Fibroblast of the aortic adventitia (primary cell): ENCODE data around the gene BMP5. TPM values are rescaled to one million over a fixed set of nuclear protein-coding genes. Genes with fewer than 3 reads are reported as not detected.
A peak's percentile ranks its signal among the peaks of the same experiment; 100 is the strongest.

Experiments used
- DNase-seq: peaks from one replicate; pipeline ENCODE4 v3.0.0-alpha.2; 2010; ENCODE audit warnings: low read depth
- H3K4me3 ChIP-seq: 2 replicates; pipeline ENCODE4 v1.5.1; 2011; ENCODE audit warnings: low read depth, mild to moderate bottlenecking, control low read depth, low read length, moderate library complexity
- total RNA-seq: library from RNA; depleted of rRNA; stranded (reverse); fragments of >200 nt; gene quantifications from 2 replicates; pipeline ENCODE4 v1.2.3, GENCODE V29; 2012; ENCODE audit warnings: low replicate concordance
- TF ChIP-seq, protein P1 (sequence below): IDR thresholded peaks from 2 replicates; pipeline ENCODE4 v1.5.1; 2011; ENCODE audit warnings: mild to moderate bottlenecking, low read length, control low read depth, inconsistent platforms; ENCODE audit not compliant: insufficient read depth

BMP5 gene
- total RNA-seq, 1 donor: not detected

GRCh38 chr6:55748880-55749279 lies 126.5 kb downstream of the BMP5 start:
- H3K4me3 ChIP-seq: no peak overlapping the region
- TF ChIP-seq, protein P1, sequence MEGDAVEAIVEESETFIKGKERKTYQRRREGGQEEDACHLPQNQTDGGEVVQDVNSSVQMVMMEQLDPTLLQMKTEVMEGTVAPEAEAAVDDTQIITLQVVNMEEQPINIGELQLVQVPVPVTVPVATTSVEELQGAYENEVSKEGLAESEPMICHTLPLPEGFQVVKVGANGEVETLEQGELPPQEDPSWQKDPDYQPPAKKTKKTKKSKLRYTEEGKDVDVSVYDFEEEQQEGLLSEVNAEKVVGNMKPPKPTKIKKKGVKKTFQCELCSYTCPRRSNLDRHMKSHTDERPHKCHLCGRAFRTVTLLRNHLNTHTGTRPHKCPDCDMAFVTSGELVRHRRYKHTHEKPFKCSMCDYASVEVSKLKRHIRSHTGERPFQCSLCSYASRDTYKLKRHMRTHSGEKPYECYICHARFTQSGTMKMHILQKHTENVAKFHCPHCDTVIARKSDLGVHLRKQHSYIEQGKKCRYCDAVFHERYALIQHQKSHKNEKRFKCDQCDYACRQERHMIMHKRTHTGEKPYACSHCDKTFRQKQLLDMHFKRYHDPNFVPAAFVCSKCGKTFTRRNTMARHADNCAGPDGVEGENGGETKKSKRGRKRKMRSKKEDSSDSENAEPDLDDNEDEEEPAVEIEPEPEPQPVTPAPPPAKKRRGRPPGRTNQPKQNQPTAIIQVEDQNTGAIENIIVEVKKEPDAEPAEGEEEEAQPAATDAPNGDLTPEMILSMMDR: no peak
- no peak for DNase-seq

DNA sequence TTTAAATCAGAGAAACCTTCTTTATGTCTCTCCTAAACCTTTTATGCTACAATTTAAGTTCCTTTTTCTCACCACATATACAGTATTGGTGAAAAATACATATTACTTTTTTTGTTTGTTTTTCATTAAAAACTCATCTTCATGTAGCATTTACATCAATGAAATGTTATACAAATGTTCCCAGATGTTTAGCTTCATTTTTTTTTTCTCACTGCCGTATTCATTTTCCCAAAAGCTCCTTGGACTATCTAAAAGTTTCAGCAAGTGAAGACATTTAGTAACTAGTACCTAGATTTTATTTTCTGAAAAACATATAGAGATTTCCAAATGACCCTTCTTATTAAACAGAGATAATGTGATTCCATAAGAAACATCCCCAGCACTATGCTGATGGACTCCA lies 128.9 kb downstream of the BMP5 start:
- no peak for DNase-seq
- H3K4me3 ChIP-seq: no peak overlapping the region
- TF ChIP-seq, protein P1: no peak

DNA sequence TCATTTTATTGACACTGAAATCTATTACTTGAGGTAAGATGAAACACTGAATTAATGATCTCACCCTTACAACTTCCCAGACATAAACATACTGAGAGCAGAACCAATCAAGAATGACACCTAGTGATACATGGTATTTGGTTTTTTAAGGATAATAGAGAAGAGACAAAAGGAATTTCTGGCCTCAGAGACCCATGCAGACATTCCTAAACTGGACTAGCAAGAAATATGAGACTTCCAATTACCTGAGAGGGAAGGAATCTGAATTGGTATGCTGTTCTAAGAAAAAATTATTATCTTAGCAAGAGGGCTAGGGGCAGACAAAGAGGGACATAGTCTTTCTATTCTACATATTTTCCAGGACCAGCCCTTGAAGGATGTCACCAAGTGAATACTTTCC lies 141.1 kb downstream of the BMP5 start:
- H3K4me3 ChIP-seq: no peak overlapping the region
- TF ChIP-seq, protein P1: no peak
- no peak for DNase-seq

- DNase-seq: no peak
- TF ChIP-seq, protein P1: no peak
- H3K4me3 ChIP-seq: no peak overlapping the region
Measured at GRCh38 chr6:55729665-55730064, 145.7 kb downstream of the BMP5 start.

DNA sequence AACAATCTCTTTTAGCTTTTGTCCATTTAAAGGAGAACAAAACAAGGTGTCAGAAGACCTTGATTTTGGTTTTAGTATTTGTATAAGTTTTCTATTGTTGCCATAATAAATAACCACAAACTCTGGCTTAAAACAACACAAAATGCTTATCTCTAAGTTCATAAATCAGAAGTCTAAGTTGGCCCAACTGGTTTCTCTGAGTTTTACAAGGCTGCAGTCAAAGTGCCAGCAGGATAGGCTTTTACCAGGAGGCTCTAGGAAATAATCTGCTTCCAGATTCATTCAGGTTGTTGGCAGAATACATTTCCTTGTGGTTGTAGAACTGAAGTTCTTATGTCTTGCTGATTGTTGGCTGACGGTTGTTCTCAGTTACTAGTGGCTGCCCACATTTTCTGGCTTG lies 149.2 kb downstream of the BMP5 start:
- DNase-seq: peak; percentile 25

DNA sequence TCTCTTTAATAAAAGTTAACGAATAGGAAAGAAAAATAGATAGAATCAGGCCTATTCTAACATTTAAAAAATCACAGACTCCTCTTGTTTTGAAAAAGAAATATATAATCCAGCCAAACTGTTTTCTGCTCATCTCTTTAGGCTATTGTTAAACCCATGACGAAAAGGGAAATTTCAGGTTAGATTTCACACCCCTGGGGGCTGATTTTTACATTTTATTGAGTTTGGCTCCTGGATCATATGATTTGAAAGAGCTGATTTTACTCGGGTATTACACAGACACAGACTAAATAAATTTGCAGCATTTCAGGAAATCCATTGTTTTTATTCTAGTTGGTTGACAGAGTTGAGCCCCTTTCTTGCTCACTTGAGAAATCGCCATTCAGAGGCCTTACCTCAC lies 160.6 kb downstream of the BMP5 start:
- DNase-seq: no peak
- TF ChIP-seq, protein P1: no peak
- H3K4me3 ChIP-seq: no peak overlapping the region

More for the DNA sequence above, 149.2 kb downstream of the BMP5 start:
- TF ChIP-seq, protein P1: no peak
- H3K4me3 ChIP-seq: no peak overlapping the region

- TF ChIP-seq, protein P1: no peak
- peak; percentile 48 for DNase-seq
- no peak overlapping the region for H3K4me3 ChIP-seq
Measured at GRCh38 chr6:55713436-55713835, 162.0 kb downstream of the BMP5 start.
